ENCODE data around the gene CITED2.

The CITED2 gene

GRCh38 chr6:139381216-139381865 is 6.9 kb upstream of the CITED2 start:
- DNase-seq: no peak

GRCh38 chr6:139380611-139381010 is 6.2 kb upstream of the CITED2 start:
- no peak for DNase-seq

- no peak for DNase-seq
Observed at GRCh38 chr6:139380168-139380567, 5.7 kb upstream of the CITED2 start.

GRCh38 chr6:139378882-139379341 is 4.5 kb upstream of the CITED2 start:
- no peak for DNase-seq

GRCh38 chr6:139378226-139378625 is 3.8 kb upstream of the CITED2 start:
- DNase-seq: no peak

GRCh38 chr6:139376604-139377218 is 2.3 kb upstream of the CITED2 start:
- no peak for DNase-seq

- no peak for DNase-seq
Observed at GRCh38 chr6:139376017-139376330, 1.5 kb upstream of the CITED2 start.

- DNase-seq: peak; percentile 87
Observed at GRCh38 chr6:139375226-139376016, 973 bp upstream of the CITED2 start.

- no peak for DNase-seq
Observed at GRCh38 chr6:139373928-139374356, 506 bp downstream of the CITED2 start.

- peak; percentile 73 for DNase-seq
Observed at GRCh38 chr6:139373154-139373927, 1.1 kb downstream of the CITED2 start.

GRCh38 chr6:139372326-139373153 is 1.9 kb downstream of the CITED2 start:
- DNase-seq: no peak

GRCh38 chr6:139371421-139372203 is 2.8 kb downstream of the CITED2 start:
- DNase-seq: no peak

GRCh38 chr6:139370999-139371345 is 3.5 kb downstream of the CITED2 start:
- no peak for DNase-seq

GRCh38 chr6:139370283-139370998 is 4.0 kb downstream of the CITED2 start:
- DNase-seq: no peak

GRCh38 chr6:139369568-139370282 is 4.7 kb downstream of the CITED2 start:
- DNase-seq: peak; percentile 63

GRCh38 chr6:139369068-139369467 is 5.4 kb downstream of the CITED2 start:
- no peak for DNase-seq

- no peak for DNase-seq
Observed at GRCh38 chr6:139368661-139369060, 5.8 kb downstream of the CITED2 start.

GRCh38 chr6:139367810-139368351 is 6.6 kb downstream of the CITED2 start:
- DNase-seq: no peak

GRCh38 chr6:139364982-139365379 is 9.5 kb downstream of the CITED2 start:
- DNase-seq: no peak
